HG02884 (cell line): ENCODE results near the gene FKBP1A.
"Not testable (repeated sequence)": the region's sequence is repeated elsewhere in the genome, so short reads cannot be mapped to it uniquely, and the experiment has no call there.

Source experiments
- ATAC-seq: cut with Tn5 transposase; IDR thresholded peaks from one replicate; pipeline ENCODE4 v1.9.1; 2021; ENCODE audit warnings: mild to moderate bottlenecking, moderate library complexity; ENCODE audit not compliant: unreplicated experiment

FKBP1A gene

GRCh38 chr20:1368448-1369199, 24.2 kb downstream of the FKBP1A start:
- ATAC-seq: no peak

- ATAC-seq: no peak
These were observed 25.4 kb downstream of the FKBP1A start for GRCh38 chr20:1367479-1367878.

DNA sequence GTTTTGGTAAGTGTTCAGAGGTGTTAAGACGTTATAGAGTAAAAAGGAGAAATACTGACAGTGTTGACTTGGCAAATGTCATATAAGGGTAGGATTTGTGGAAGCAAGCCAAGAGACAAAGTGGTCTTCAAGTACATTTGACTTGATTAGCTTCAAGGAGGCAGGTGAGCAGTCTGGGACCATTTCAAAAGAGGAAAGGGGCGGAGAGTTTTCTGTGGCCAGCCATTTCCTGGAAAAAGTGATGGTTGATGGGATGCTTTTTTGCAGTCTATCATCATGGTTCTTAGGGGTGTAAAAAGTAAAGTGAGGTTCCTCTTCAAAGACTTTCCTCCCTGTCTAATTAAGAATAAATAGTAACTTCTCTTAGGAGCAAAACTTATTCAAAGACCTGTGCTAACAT, 28.7 kb downstream of the FKBP1A start:
- ATAC-seq: no peak

DNA sequence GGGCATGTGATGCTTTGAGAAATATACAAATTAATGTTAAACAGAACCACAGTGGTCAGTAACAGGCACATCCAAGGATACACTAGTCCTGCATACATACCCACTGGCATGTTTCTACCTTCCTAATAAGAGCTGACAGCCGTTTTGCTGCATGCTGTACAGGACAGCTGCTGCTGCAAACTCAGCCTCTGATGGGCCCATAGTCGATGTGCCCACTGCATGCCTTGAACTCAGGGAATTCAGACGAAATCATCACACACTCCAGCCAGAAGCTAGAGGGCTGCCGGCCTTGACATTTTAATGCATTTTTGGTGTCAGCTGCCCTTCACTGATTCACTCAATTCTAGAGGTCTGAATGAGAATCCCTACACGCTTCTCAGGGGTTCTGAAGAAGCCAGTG, 29.3 kb downstream of the FKBP1A start:
- ATAC-seq: no peak

- no peak for ATAC-seq
These were observed 30.4 kb downstream of the FKBP1A start for GRCh38 chr20:1362484-1362883.

DNA sequence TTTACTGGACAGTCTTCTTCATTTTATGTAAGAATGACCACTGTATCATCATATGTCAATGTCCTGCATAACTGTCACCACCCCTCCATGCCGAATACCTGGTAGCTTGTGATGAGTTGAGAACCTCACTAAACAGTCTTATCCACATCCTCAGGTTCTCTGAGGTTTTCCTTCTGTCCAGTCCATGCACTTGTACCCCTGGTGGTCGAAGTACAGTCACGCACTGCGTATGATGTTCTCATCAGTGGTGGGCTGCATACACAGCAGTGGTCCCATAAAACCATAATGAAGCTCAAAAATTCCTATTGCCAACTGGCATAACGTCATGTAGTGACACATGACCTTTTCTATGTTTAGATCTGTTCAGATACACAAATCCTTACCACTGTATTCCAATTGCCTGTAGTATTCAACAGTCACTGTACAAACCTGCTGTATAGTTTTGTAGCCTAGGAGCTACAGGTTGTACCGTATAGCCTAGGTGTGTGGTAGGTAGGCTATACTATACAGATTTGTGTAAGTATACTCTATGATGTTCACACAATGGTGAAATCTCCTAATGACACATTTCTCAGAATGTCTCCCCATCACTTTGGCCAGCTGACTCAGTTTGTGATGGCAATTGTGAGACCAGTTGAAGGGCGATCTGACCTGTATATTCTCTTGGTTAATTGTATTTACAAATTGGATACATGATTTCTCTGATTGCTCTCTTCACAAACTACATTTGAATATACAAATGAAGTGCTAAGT, 32.6 kb downstream of the FKBP1A start:
- ATAC-seq: no peak

DNA sequence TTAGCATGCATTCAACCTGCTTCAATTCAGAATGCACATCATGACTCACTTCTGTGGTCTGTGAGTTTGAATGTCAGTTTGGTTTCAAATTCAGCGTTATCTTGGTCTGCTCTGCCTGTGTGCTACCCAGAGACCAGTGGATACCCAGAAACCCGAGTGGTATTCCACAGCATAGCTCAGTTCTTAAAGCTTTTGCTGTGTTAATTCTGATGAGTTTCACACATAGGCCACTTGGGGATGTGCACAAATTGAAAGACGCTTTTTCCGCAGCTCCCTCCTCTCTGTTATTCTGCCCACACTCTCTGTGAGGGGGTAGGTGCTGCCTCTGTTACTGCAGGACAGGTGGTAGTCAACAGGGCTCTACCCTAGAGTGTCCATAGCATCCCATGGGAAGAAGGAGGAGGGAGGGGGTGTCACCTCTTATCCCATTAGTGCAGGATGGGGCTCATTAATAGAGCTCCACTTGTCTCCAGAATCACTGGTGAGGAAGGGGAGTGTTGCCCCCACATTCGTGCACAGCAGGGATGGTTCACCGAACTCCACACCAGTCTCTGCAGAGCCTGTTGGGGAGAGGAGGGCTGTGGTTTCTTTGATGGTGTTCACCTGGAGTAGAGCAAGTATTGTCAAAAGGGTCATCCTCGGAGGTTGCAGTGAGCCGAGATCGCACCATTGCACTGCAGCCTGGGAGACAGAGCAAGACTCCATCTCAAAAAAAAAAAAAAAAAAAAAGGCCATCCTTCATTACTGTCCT, 34.8 kb downstream of the FKBP1A start:
- ATAC-seq: no peak

DNA sequence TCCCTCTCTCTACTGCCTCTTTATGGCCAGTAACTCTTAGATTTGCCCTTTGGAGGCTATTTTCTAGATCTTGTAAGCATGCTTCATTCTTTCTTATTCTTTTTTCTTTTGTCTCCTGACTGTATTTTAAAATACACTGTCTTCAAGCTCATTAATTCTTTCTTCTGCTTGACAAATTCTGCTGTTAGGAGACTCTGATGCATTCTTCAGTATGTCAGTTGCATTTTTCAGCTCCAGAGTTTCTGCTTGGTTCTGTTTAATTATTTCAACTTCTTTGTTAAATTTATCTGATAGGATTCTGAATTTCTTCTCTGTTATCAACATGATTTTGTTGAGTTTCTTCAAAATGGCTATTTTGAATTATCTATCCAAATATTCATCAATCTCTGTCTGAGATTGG, 38.9 kb downstream of the FKBP1A start:
- ATAC-seq: no peak

- no peak for ATAC-seq
These were observed 46.4 kb downstream of the FKBP1A start for GRCh38 chr20:1346315-1346969.

DNA sequence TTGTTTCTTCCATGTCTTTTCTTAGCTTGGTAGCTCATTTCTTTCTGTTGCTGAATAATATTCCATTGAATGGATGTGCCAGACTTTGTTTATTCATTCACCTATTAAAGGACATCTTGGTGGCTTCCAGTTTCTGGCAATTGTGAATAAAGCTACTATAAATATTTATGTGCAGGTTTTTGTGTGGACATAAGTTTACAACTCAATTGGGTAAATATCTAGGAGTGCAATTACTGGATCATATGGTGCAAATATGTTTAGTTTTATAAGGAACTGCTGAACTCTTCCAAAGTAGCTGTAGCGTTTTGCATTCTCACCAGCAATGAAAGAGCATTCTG, 47.1 kb downstream of the FKBP1A start:
- ATAC-seq: no peak

DNA sequence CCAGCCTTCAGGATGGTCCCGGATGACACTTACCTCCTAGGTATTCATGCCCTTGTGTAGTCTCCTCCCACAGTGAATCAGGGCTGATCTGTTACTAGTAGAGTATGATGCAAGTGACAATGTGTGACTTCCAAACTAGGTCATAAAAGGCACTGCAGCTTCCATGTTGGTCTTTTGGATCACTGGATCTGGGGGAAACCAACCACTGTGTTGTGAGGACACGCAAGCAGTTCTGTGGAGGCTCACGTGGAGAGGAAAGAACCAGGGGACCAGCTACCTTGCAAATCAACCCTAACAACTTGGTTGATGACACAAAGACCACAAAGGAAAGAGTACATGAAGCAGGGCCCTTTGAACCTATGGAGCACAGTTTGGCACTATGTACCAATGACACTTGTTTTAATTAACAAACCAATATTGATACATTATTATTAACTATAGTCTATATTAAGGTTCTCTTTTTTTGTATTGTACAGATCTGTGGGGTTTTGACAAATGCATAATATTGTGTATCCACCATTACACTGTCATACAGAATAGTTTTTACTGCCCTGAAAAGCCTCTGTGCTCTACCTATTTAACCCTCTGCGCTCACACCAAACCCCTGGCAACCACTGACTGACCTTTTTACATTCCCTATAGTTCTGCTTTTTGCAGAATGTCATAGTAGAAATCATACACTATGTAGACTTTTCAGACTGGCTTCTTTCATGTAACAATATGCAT, 47.7 kb downstream of the FKBP1A start:
- no peak for ATAC-seq

GRCh38 chr20:1343446-1344124, 49.3 kb downstream of the FKBP1A start:
- ATAC-seq: not testable (repeated sequence)

DNA sequence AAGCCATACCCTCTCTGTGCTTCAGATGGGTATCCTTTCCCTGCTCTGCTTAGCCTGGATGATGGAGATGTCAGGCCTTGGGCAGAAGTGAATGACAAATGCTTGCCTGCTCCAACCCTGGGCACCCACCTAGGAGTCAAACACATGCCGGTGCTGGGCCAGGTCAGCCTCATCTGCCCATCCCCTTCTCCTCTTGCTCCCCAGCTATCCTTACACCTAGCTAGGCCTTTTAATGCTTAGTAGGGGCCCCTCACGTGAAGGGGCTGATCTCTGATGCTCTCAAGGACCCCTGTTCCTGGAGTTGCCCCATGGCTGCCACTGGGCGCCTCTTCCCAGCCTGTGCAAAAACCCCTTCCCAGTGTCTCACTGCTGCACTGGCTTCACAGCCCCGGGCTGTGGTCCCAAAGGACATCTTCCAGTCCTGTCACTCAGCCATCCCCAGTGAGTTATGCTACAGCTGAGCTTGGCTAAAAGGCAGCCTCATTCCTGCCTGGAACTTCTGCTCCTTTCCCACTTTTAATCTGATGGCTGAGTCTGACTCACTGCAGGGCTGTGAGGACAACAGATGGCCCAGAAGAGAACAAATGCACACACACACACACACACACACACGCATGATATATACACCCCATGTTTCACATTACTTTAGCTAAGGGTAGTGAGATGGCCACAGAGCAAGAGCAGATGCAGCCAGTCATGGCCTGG, 51.1 kb downstream of the FKBP1A start:
- no peak for ATAC-seq

DNA sequence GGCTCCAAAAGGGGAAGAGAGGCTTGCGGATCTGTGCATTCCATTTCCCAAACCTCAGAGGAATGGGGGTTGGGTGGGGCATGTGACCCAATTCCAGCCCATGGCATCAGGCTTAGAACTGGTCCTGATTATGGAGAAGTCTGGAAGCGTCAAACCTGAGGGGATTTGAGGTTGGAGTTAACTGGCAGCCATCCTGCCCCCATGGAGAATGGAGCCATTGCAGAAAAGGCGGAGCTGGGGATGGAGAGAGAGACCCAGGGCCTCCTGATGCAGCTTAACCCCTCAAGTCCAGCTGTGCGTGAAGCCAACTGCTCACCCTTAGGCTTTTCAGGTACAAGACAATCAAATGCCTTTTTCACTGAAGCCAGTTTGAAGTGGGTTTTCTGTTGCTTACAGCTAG, 54.1 kb downstream of the FKBP1A start:
- ATAC-seq: no peak

- ATAC-seq: no peak
These were observed 54.8 kb downstream of the FKBP1A start for GRCh38 chr20:1338096-1338495.

- no peak for ATAC-seq
These were observed 55.4 kb downstream of the FKBP1A start for GRCh38 chr20:1337441-1337840.

DNA sequence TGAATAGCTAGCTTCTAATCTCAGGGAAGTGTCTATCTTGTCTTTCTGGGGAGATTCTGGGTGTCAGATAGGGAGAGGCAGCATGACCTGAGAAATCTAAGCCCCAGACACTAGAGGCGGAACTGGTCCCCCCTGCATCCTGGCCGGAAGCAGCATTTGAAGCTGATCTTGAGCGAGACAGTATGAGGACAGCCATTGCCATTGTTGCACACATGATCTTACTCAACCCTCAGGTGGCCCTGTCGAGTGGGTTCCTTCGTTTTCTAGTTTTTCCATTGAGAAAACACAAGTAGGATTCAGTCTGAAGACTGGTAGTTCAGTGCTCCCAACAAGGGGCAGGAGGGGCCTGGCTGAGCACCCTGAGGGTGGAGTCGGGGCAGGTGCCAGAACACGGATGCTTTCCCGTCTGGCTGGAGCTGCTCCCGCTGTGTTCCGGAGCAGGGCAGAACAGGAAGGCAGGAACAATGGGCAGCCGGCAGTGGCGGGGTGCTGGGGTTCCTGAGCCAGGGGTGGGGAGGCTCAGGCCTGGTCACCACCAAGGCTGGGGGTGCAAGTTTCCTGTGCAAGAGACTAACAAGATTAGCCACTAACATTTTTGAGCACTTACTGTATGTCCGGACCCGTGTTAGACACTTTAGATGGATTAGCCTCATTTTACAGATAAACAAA, 56.0 kb downstream of the FKBP1A start:
- no peak for ATAC-seq

DNA sequence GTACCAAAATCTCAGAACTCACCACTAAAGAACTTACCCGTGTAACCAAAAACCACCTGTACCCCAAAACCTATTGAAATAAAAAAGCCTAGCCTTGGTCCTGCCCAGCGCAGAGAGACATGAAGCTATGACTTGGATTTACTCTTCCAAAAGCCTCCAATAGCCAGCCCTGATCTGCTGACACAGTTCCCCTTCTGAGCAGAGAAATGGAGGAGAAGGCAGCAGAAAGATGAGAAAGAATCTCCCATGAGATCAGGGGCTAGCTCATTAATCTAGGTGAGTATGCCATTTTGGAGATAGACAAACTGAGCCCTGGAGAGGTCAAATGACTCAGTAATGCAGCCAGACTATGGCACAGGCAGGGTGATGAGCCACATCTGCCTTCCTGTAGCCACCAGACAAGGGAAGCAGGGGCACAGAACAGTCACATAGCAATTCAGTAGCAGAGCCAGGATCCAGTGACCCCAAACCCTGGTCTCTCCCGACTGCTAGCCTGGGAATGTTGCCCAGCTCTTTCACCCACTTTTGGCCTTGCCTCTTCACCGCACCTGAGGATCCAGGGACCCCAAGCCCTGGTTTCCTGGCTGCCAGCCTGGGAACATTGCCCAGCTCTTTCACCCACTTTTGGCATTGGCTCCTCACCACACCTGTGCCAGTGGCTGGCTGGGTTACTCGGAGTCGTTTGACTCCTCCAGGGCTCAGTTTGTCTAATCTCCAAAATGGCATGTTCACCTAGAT, 56.7 kb downstream of the FKBP1A start:
- ATAC-seq: no peak
